Stimulated activated CD4-positive, alpha-beta T cell treated with anti-CD3 and anti-CD28 coated beads, Interleukin-12 subunit alpha, Interleukin-12 subunit beta, amount 100 ng/mL, for 4 hours (primary cell): ENCODE measurements around the gene NR6A1.
"Not testable (repeated sequence)": the region's sequence is repeated elsewhere in the genome, so short reads cannot be mapped to it uniquely, and the experiment has no call there.

Source experiments
- DNase-seq: peaks from one replicate; pipeline ENCODE4 v3.0.0-alpha.2; 2020

NR6A1 gene

DNA sequence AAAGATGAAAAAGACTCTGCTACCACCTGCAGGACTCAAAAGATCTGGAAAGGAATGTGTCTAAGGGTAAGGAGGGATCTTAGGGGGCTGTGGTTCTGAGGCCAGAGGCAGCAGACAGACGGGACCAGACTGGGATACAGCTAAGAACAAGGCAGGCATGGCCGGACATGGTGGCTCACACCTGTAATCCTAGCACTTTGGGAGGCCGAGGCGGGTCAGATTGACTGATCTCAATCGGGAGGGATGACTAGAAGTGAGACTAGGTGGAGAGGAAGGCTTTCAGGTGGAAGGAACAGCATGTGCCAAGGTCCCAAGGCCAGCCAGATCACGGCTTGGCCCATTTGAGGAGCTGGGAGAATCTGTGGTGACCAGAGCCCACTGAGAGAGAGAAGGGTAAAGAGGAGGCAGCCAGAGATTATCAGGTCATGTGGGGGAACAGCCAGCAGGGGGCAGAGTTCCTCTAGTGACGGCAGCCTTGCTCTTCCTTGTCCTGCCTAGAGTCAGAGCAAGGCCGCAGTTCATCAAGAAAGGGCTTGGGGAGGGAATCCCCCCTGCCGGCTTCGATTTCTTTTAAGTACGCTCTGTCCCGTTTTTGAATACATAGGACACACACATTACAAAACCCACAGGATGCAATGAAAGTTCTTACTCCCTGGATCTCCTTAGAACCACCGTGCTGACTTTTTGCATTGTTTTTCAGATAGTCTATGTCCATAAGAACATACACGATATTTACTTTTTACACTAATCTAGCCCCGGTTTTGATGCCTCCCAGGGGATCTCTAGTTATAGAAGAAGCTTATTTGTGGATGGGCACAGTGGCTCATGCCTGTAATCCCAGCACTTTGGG is 3.2 kb upstream of the NR6A1 start:
- peak; percentile 85 for DNase-seq

GRCh38 chr9:124773473-124774128 is 2.5 kb upstream of the NR6A1 start:
- DNase-seq: no peak

GRCh38 chr9:124772877-124773276 is 1.8 kb upstream of the NR6A1 start:
- not testable (repeated sequence) for DNase-seq

DNA sequence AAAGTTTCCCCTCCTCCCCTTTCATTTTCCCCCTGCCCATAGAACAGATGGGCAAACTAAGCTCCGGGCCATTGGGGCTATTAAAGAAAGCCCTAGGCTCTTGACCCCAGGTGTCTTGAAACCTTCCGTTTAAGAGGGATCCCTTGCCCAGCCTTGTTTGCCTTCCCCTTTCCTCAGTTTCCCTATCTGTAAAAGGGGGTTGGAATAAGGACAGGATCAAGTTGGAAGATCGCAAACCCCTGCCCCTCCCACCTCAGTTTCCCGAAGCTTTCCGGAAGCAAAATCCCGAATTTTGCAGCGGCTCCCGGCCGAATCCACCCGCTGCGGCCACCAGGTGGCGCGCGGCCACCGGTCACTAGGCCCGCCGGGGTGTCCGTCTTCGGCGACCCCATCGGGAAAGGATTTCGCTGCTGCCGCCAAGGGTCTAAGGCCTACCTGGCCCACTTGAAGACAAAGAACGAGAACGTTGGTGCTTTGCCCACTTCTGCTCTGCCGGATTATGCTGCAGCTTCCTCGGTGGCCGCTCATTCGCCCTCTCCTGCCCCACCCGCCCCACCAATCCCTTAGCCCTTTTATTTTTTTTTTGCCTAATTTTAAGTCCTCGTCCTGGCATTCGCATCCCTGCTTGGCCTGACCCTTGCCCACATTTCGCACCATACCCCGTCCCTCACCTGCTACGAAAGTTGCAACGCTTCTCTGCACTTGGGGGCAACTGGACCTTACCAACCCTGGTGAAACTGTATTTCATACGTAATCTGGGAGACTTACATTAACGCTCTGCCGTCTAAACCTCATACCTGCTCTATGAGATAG is 962 bp upstream of the NR6A1 start:
- peak; percentile 41 for DNase-seq

DNA sequence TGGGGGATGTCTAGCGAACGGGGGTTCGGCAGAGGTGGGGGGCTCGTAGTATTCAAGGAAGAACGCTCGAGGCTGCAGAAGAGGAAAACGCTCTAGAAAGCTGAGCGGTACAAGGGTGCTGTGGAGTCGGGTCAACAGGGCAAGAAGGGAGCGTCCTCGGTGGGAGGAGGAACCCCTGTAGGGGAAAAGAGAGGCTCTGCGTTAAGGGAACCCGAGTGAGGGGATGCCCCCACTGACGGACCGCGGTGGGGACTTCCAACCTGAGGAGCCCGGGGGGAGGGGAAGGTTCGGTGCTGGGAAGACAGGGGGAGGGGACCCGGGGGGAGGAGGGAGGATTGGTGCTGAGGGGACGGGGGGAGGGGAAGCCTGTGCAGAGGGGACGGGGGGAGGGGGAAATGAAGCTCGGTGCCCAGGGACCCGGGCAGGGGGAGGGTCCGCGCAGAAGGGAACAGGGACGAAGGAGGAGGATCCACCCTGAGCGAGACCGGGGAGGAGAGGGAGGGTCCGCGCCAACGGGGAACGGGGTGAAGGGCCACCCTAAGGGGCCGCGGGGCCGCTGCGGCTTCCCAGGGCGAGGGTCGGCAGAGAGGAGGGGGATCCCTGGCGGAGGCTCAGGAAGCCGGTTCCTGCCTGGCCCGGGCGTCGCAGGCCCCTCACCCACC is 621 bp downstream of the NR6A1 start:
- peak; percentile 24 for DNase-seq

GRCh38 chr9:124769549-124770358 is 1.4 kb downstream of the NR6A1 start:
- peak; percentile 20 for DNase-seq

- no peak for DNase-seq
Measured at GRCh38 chr9:124768750-124769548, 2.2 kb downstream of the NR6A1 start.

DNA sequence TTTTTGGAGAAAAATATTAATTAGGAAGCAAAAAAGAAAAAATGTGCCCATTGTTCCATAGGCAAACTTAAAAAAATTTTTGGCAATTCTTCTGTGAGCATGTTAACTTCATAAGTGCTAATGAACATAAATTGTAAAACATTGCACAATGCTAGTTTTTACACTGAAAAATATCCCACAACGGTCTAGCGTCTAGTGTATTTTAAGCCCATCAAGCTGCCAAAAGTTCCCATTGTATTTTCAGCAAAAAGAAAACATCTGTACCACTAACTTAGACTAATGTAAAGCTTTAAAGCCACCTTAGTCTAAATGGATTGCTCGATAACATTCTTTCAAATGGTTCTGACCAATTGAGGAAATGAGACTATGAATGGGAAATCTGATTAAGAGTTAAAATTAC is 2.8 kb downstream of the NR6A1 start:
- DNase-seq: no peak

- DNase-seq: no peak
Measured at GRCh38 chr9:124767821-124768220, 3.3 kb downstream of the NR6A1 start.

GRCh38 chr9:124766815-124767554 is 4.1 kb downstream of the NR6A1 start:
- DNase-seq: no peak

DNA sequence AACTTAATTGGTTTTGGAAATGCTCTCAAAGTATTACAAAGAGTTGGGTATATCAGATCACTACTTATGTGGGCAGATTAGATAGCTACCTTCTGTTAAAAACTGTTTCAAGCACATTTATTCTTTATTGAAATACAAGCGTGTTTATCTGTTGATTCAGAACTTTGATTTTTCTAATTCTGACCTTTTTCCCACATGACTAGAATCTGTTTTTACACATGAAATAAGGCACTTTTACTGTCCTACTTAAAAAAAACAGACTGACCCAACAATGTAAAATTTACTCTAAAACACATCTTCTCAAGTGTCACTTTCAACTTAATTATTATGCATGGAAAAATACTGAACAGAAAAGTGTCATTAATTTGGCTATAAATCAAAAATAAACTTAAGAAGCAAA is 4.8 kb downstream of the NR6A1 start:
- DNase-seq: no peak

DNA sequence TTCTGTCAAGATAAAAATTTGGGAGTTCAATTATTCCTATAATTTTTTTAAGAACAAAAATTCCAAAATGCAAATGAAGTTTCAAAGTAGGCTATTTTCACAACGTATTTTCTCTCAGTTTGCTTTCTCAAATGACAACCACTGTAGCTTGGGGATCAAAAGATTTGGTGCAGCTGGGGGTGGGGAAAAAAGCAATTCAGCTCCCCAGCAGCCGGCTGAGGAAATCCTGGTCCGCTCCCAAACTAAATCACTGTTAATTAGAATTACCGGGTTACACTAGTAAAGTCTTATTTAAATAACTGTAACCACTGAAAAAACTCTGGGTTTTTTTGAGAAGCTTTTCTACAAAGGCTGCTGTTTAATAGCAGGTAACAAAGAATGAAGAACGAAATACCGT is 5.7 kb downstream of the NR6A1 start:
- DNase-seq: no peak

DNA sequence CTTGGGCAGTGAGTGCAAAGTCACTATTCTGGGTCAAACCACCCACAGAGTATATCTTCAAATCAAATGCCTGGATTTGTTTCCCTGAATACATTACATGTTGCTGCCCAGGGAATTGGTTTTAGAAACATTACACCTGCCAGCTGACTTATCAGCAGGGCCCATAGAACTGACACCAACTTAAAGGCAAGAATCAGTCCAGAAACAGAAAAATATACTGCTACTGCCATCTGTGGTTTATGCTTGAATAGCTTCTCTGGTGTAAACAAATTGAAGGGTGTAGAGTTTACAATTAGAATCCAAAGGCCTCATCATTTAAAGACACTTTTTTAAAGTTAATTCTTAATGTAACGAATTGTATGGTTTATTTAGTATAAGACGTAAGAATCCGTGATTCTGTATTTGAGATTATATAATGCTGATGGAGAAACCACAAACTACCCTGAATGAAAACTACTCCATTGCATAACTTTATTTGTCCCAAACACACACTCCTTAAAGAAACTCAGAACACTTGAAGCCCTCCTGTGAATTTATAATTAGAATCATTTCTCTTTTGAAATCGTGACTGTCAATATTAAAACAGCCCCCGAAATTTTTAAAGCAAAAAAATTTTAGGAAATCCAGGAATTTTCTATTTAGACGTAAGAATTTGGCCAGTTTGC is 6.2 kb downstream of the NR6A1 start:
- DNase-seq: no peak

GRCh38 chr9:124762633-124763032 is 8.5 kb downstream of the NR6A1 start:
- no peak for DNase-seq

DNA sequence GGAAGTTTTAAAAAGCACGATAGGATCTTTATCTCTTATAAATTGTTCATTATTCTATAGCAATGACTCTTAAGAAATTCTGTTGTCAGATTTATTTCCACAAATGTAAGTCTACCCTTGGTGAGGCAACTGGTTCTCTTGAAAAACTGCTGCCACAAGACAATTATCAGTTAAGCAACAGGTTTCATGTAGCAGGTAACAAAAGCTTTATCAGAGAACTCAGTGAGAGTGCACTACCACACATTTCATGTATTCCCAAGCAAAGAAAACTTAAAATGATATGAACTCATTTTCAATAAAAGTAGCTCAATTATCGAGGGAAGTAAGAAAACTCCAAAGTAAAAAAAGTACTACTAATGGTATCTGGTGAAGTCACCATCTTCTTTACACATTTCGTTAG is 9.4 kb downstream of the NR6A1 start:
- DNase-seq: no peak

GRCh38 chr9:124761196-124761595 is 9.9 kb downstream of the NR6A1 start:
- DNase-seq: no peak

DNA sequence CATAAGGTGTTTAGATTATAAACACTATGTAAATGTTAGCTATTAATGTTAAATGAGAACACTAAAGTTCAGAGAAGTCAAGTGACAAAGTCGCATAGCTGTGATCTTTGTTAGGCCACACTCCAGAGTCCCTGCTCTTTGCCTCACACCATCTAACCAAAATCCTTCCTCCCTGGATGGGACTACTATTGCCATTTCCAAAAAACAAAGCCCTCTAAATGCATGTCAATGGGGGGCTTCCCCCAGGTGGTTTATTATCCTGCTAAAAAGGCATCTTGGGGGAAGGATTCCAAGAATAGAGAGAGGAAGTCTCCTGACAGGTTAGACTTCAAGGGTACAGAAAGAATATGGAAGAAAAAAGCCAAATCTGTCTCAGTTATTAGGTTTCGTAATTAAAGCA is 10.4 kb downstream of the NR6A1 start:
- no peak for DNase-seq

- DNase-seq: no peak
Measured at GRCh38 chr9:124759327-124759726, 11.8 kb downstream of the NR6A1 start.

- no peak for DNase-seq
Measured at GRCh38 chr9:124758691-124759090, 12.4 kb downstream of the NR6A1 start.

- DNase-seq: no peak
Measured at GRCh38 chr9:124758061-124758460, 13.1 kb downstream of the NR6A1 start.
